Activated T-cell treated with anti-CD3 and anti-CD28 coated beads, Interleukin-2, amount 50 U/mL, for 1 hour (primary cell): ENCODE measurements around the gene CHRM4.

Source experiments
- DNase-seq: peaks from one replicate; pipeline ENCODE4 v3.0.0-alpha.2; 2020

CHRM4 gene

DNA sequence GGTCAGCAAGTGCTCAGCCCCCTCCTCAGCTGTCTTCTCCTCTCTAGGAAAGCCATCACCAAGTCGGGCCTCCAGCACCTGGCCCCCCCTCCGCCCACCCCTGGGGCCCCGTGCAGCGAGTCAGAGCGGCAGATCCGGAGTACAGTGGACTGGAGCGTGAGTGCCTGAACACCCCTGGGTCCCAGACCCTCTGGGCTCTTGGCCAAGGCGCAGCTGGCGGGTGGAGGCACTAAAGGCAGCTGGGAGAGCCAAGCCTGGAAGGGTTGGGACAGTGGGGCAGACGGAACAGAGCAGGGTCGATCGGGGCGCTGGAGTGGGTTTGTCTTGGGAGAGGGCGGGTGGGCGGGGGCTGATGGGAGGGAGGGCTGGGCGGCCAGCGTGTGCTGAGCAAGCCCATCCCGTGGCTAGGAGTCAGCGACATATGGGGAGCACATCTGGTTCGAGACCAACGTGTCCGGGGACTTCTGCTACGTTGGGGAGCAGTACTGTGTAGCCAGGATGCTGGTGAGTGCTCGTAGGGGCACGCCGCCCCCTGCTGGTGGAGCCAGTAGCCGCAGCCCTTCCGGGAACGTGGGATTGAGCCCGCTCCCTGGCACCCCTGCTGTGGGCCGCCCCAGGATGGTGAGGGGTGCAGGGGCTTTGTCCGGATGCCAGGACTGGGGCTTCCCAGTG is 24.2 kb downstream of the CHRM4 start:
- peak; percentile 81 for DNase-seq

DNA sequence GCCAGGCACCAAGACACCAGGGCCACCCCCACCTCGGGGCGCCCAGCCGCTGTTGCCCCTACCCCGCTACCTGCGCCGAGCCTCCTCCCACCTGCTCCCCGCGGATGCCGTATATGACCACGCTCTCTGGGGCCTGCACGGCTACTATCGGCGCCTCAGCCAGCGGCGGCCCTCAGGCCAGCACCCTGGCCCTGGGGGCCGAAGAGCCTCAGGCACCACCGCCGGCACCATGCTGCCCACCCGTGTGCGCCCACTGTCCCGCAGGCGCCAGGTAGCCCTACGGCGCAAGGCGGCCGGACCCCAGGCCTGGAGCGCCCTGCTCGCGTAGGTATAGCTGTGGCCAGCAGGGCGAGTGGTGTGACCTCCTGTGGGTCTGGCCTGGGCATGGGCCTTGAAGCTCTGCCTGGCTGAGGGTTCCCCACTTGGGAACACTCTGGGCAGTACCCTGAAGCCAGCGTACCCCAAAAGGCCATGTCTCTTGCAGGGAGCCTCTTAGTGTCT is 24.9 kb downstream of the CHRM4 start:
- DNase-seq = no peak

DNA sequence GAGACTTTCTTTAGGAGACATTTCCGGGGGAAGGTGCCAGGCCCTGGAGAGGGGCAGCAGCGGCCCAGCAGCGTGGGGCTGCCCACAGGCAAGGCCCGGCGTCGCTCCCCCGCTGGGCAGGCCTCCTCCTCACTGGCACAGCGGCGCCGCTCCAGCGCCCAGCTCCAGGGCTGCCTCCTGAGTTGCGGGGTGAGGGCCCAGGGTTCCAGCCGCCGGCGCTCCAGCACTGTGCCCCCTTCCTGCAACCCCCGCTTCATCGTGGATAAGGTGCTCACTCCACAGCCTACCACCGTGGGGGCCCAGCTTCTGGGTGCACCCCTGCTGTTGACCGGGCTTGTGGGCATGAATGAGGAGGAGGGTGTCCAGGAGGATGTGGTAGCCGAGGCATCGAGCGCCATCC is 25.3 kb downstream of the CHRM4 start:
- no peak for DNase-seq

DNA sequence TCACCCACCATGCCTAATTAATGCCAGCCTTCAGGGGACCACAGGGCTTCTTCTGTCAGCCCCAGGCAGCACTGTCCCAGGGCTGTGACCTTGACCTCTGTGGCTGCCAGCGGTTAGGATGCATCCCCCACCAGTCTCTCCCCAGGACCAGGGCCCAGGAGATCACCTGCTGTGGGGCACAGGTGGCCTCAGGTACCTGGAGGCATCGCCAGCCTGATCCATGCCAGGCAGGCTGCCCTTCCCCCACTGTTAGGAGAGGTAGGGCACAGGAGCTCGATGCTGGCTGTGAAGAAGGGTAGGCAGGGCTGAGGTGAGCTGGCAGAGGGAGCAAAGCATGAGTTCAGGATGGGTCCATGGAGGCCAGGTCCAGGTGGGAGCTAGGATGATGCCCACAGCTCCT is 26.8 kb downstream of the CHRM4 start:
- no peak for DNase-seq

DNA sequence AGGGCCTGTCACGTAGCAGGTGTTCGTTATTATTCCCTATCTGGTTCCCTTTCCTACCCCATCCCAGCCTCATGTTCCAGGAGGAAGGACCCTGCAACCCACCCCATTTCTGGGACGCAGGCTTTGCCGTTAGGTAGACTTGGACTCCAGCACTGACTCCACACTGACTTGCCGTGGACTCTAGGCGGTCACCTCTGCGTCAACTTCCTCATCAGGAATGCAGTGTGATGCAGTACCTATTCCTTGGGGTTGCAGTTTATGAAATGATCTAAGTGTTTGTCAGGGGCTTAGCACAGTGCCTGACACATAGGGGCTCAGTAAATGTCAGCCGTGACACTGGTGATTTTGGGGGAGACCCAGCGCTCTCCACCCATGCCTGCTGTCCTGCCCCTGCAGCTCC is 27.5 kb downstream of the CHRM4 start:
- no peak for DNase-seq

DNA sequence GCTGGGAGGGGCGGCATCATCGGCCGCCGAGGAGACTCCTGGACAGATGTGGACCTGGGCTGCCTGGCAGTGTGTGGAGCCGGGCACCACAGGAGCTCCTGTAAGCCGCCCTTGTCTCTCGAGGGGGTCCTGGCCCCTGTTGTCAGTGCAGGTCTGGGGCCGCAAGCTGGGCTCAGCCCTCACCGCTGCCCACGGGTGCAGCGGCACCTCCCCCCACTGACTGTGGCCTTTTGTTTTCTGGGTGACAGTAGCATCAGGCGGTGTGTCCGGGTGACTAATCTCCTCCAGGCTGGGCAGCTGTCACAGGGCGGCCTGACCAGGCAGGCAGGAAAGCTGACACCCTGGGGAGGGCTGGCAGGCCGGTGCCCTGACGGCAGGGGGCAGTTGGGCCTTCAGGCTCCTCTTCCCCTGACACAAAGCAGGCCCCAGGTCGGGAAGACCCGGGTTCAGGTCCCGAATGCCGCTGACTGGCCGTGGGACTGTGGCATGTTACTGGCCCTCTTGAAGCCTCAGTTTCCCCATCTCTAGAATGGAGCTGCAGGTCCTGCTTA is 28.0 kb downstream of the CHRM4 start:
- no peak for DNase-seq

DNA sequence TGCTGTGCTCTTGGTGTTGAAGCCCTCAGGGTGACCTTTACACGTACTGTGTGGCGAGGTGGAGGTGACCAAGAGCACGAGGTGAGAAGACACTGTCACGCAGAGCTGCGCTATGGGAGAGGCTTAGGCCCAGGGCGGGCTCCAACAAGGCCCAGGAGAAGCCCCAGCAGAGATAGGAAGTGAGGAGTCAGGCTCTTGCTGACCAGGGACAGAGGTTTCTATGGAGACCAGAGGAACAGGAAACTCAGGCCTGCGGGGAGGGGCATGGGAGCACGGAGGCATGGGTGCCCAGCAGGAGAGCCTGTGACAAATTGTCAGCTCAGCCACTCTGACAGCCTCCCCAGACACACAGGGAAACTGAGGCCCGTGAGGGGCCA is 28.6 kb downstream of the CHRM4 start:
- no peak for DNase-seq

DNA sequence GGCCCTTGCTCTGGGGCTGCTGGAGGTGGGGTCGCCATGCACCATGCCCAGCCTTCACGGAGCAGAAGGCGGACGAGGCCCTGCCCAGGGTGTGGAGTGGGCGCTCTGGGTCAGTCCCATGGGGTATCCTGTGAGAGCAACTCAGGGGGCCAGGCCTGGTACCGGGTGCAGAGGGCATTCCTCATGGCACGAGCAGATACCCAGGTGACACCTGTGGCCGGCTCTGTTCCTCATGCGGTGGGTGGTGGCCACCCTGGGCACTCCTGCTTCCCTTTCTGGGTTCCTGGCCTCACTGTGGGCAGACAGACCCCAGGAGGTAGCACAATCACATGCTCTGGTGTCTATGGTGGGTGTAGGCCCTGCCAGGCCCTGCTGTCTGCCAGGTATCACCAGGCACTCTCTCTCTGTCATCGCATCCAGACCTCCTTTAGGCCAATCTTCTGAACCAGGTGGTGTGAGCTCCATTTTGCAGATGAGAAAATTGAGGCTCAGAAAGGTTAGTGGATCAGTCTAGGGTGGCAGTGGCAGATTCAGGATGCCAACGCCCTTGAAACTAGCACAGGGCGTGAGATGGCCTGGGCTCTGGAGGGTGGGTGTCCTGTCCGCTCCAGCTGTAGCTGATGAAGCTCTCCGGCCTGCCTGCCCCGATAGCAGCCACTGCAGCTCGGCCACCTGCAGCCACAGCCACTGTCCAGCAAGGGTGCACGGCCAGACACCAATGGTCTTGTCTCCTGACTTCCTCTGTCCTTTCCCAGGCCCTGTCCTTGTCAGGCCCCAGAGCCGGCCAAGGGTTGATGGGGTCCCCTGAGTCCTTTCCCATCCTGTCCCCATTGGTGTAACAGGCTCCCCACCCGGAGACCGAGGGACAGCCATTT is 29.2 kb downstream of the CHRM4 start:
- DNase-seq = no peak

DNA sequence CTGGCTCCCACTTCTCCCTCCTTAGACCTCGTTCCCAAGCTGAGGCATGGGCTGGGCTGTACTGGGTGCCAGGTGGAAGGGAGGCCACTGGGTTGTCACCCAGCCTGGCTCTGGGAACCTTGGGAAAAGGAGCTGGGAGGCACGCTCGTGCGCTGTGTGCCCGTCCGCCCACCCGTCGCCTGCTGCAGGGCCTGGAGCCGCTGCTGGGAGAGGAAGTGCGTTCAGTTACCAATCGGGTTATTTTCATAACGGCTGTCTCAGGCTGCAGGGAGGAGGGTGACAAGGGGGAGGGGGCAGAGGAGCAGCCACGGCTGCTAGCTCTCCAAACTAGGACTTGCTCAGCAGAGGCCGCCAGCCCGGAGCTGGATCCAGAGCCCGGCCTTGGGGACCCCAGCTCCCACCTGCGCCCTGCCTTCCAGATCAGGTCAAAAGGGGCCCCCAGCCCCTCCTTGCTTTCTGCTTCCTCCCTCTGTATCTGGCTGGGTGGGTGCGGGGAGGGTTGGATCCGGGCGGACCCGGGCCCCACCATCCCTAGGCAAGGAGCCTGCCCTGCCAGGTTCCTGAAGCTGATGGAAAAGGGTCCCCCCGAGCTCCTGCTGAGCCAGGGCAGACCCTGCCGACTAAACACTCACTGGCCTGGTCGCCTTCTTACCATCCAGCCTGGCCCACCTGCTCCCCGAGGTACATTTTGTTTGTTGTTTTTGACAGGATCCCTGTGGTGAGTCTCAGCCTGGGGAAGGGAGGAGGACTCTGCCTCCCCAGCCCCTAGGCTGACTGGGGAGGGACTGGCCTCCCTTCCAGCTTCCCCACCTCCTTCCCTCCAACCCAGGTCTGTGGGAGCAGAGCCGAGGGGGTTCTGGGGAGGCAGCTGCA is 30.1 kb downstream of the CHRM4 start:
- DNase-seq = peak; percentile 64

DNA sequence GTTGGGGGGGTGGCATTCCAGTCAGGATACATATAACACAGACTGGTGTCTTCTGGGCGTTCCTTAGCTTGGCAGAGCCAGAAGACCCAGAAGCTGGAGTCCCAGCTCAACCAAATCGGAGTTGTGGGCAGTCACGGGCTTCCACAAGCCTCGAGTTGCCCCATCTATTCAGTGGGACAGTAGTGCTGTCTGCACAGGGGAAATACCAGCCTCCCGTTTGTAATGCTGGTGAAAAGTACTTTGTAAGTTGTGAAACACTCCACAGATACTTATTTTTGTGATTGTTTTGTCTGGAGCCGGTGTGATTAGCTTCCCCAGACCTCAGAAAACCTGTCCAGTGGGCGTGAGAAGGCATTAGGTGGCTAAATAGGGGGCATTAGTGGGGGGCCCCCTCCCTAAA is 30.7 kb downstream of the CHRM4 start:
- no peak for DNase-seq

DNA sequence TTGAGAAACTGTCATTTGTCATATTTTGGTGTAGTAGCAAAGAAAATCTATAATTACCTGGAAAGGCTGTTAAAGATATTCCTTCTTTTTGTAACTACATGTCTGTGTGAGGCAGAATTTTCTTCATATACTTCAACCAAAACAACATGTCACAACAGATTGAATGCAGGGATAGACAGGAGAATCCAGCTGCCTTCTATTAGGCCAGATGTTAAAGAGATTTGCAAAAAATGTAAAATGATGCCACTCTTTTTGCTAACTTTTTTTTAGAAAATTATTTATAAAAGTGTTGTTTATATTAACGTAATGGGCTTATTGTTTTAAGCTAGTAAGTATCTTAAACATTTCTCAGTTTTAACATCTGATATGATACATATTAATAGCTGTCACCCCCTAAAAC is 31.6 kb downstream of the CHRM4 start:
- DNase-seq = no peak

DNA sequence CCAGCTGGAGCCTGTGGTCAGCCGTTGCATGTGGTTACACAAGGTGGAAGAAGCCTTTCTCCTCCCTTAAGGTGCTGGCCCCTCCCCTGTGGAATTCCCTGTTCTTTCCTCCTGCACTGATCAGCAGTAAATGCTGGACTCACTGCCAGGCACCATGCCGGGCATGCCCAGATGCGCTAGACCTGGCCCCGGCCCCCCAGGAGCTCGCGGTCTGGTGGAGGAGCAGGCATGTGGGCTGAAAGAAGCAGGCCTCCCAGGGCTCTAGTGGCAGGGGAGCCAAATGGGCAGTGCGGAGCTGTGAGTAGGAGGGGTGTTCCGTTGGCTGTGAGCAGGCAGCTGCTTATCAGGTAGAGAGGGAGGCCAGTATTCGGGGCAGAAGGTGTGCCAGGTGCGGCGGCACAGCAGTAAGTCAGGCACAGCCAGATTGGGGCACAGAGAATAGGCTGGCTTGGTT is 34.1 kb downstream of the CHRM4 start:
- no peak for DNase-seq

DNA sequence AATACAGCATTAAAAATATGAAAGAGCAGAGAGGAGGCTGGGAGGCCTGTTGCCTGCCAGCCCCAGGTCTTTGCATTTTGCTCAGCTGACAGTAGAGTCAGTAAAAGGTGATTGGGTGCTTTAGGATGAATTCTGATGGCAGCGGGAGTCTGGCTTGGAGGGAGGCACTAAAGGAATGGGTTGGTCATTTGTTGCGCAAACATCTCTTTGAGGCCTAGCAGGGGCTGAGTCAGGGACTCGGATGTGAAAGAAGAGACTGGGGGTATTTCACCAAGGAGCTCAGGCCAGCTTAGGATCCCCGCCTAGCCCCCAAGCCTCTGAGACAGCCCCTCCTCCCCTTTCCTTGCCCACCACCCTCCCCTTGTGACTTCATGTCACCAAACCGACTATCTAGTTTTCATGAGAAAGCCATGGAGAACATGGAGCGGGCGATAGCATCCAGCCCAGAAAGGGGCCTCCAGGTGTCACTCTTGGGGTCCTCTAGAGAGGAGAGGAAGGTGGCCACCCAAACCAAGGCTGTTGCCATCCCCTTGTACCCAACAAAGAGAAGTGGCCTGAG is 34.6 kb downstream of the CHRM4 start:
- DNase-seq = no peak

DNA sequence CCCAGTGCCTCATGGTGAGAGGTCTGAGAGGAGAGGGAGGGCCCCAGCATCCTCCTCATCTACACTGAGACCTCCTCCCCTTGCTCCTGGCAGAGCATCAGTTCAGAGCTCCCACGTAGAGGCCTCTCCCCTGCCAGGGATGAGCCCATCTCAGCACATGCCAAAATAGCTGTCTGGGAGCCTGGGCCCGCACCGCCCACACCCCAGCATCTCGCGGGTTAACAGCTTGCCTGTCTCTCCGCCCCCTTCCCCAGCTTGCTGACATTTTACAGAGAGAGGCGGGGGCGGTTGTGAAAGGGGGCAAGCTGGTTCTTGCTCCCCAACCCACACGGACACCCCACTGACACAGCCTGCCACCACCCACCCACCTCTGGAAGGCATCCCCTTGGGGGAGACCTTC is 37.9 kb downstream of the CHRM4 start:
- DNase-seq = no peak

DNA sequence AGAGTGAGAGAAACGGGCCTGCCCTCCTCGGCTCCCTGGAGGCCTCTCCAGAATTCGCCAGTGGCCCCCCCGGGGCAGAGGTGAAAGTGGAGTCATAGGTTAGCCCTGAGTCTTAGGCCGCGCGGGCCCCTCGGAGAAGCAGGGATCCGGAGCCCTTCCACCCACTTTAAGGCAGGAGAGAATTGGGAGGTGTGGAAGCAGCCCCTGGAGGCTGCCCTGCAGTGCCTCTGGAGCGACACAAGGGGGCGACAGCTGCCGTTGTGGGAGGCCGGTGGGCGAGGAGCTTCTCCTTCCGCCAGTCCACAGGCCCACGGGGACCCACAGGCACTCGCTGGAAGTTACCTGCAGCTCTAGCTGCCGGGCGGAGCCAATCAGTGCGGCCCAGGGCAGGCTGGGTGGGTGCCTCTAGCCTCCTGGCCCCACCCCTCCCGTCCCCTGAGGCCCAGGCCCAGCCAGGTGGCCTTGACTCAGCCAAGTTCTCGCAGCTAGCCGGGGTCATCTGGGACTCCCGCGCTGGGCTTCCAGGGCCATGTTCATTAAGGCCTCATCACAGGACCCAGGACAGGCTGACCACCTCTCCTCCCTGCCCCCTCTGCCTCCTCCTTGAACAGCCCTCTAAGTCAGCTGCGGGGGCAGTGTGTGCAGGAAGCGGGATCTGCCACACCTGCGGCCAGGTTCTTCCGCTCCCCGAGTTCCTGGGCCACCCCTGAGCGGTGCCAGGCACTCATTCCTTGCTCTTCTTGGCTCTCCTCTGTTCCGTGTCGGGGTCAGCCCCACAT is 39.3 kb downstream of the CHRM4 start:
- peak; percentile 82 for DNase-seq

DNA sequence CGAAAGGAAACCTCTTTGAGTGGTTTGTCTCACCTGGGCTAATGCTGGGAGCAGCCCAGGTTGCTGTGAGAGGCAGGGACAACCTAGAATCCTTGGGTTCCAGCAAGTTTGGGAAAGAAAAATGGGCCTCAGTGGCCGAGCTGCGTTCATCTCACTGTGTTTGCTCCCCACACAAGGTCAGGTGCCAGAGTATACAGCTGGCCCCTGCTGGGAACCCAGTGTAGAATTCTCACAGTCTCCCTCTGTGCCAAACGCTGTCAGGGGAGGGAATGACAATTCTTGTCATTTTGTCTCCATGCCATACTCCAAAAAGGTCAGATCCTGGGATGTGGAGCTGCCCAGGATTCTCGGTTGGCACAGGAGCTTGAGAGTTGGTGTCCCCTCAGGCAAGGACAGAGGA is 40.0 kb downstream of the CHRM4 start:
- DNase-seq = no peak

DNA sequence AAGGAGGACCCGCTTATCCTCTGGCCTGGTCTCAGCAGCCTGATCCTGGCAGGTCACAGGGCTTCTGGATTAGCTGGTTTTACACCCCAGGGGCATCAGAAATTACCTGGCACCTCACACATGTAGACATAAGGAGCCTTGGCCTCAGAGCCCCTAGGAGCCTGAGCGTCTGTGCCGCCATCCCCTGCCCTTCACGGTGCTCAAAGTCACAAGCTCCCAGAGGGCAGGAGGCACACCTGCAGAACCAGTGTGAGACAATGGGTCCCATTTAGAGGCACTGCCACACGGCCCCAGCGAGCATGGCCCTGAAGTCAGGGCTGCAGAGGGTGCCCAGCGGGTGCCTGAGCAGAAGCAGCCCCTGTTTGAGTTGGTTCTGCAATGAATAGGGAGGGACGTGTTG is 40.4 kb downstream of the CHRM4 start:
- no peak for DNase-seq

DNA sequence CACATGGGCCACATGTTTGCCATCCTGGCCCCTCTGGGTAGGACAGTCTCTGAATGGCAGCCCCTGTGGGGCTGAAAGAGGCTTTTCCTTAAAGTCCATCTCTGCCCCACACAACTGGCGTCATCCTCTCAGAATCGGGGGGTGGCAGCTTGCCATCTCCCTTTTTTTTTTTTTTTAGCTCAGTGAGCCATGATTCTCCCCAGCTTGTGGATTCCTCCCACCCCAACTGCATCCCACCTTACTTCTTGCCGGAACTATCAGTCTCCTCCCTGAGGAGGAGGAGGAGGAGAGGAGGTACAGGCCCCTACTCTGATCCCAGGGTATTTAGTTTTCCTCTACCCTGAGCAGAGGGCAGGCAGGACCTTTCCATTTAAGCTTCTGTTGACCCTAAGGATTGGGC is 40.9 kb downstream of the CHRM4 start:
- no peak for DNase-seq

DNA sequence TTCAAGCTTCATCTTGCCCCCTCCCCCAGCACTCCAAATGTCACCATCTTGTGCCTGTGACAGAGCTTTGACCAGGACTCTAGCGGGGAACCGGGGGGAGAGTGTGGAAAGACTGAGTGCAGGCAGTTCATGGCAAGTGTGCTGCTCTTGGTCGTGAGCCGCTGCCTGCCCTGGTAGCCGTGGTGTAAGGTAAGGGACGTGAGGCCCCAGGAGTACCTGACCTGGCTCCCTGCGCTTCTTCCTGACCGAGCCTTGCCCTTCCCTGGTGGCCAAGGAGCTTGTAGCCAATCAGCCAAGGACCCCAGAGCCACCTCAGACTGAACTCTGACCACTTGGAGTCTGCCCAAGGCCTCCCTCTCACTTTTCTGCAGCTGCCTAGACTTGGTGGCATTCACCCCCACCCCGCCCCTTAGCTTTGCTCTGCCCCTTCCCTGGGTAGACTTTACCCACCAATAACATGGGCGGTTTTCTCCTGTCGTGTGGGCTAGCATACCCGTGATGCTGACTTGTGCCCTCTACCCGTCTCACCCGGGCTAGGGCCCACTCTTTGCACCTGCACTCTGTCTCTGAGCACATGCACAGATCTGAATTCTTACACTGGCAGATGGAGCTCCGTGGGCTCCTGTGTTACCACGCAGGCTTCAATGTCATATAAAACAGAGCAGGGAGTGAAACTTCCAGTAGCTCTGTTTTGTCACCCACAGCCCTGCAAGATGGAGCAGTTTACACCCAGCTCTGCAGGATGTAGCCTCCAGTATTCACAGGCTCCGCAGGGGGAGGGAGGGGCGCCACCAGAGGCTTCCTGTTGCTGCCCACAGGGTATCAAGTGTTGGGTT is 42.8 kb downstream of the CHRM4 start:
- peak; percentile 68 for DNase-seq

DNA sequence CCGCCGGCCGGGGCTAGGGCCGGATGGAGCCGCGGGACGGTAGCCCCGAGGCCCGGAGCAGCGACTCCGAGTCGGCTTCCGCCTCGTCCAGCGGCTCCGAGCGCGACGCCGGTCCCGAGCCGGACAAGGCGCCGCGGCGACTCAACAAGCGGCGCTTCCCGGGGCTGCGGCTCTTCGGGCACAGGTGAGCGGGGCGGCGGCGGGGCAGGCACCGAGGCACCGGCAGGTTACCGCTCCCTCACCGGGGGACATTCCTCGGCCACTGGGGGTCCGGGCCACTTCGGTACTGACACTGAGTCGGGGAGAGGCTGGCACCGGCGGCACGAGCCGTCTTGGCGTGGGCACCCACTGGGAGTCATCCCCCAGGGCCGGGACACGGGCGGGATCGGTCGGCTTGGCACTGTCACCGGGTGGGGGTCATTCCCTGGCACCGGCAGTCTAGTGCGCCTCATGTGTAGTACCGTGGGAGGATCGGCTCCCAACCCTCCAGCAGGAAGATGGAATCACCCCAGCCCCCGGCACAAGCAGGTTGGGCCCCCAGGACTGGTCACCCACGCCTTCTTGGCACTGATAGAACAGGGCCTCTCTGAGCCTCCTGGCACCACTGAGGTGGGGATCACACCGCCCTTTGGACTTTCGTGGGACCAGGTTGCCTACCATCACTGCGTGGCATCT is 43.8 kb downstream of the CHRM4 start:
- DNase-seq = no peak
